GDM1 (cell line): ENCODE data around the gene CFAP251.
"Not testable (repeated sequence)": the region's sequence is repeated elsewhere in the genome, so short reads cannot be mapped to it uniquely, and the experiment has no call there.

Experiments
- DNase-seq: peaks from one replicate; lab custom pipeline; 2025; lab: John Stamatoyannopoulos, UW

CFAP251 gene

DNA sequence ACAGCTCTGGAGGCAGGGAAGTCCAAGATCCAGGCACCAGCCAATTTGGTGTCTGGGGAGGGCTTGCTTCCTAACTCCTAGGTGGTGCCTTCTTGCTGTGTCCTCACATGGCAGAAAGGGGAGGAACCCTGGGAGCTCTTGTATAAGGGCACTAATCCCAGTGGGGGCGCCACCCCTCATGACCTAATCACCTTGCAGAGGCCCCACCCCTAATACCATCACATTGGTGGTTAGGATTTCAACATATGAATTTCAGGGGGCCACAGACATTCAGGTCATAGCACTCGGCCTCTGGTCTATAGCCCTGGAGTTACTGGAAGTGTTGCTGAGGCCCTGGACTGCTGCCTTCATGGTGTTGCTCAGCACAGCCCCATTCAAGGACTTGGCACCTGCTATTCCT, 15.2 kb upstream of the CFAP251 start:
- no peak for DNase-seq

DNA sequence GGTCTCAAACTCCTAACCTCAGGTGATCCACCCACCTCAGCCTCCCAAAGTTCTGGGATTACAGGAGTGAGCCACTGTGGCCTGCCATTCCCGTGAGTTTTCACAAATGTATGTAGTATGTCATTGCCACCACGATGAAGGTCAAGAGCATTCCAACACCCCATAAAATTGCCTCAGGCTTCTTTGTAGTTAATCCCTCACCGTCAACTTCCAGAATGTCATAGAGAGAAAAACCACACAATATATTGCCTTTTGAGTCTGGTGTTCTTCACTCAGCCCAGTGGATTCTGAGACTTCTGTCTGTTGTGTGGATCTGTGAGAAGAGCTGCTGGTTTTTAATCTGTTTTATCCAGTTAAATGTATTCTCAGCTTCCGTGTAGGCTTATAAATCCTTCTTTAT, 12.6 kb upstream of the CFAP251 start:
- DNase-seq, result no peak

DNA sequence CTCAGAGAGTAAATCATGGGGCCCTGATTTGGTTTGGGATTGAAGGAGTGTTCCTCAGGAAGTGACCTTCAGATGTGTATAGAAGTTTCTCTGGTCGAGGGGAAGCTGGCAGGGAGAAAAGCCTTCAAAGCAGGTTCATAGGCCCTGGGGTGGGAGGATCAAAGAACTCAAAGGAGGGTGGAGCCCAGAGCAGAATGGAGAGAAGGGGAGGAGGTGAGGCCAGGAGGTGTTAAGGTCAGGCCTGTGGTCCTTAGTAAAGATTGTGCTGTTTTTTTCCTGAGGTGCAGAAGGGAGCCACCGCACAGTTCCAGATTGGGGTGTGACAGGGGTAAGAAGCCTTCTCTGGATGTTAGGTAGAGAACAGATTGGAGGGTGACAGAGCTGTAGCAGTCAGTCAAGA, 9.7 kb upstream of the CFAP251 start:
- DNase-seq, result no peak

DNA sequence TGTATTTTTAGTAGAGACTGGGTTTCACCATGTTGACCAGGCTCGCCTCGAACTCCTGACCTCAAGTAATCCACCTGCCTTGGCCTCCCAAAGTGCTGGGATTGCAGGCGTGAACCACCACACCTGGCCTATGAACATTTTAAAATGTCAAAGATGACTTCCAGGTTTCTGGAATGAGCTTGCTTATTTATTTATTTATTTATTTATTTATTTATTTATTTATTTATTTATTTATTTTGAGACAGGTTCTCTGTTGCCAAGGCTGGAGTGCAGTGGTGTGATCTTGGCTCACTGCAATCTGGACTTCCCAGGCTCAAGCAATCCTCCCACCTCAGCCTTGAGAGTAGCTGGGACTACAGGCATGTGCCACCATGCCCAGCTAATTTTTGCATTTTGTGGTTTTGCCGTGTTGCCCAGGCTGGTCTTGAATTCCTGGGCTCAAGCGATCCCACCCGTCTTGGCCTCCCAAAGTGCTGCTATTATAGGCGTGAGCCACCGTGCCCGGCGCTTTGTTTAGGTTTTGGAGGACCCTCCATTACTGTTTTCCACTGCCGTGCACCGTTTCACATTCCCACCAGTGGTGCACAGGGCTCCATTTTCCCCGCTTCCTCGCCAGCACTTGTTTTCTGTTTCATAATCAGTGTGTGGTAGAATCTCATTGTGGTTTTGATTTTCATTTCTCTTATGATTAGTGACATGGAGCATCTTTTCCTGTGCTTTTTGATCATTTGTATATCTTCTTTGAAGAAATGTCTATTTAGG, 6.4 kb upstream of the CFAP251 start:
- no peak for DNase-seq

DNA sequence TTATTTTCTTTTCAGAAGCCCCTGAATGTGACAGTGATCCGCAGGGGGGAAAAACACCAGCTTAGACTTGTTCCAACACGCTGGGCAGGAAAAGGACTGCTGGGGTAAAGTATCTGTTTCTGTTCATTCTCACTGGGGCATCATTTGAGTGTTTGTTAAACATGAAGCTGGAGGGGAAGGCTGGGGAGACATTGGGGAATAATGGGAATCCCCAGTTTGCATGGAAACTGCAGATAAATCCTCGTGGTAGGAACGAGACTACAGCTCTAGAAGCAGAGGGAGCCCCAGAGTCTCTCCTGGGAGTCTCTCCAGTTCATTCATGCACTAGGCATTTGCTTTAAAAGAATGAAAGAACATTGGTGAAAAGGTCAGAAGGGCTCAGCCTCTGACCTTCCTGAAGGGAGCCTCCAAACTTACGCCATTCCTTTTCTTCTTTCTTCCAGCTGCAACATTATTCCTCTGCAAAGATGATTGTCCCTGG, 2.5 kb upstream of the CFAP251 start:
- DNase-seq, result no peak

DNA sequence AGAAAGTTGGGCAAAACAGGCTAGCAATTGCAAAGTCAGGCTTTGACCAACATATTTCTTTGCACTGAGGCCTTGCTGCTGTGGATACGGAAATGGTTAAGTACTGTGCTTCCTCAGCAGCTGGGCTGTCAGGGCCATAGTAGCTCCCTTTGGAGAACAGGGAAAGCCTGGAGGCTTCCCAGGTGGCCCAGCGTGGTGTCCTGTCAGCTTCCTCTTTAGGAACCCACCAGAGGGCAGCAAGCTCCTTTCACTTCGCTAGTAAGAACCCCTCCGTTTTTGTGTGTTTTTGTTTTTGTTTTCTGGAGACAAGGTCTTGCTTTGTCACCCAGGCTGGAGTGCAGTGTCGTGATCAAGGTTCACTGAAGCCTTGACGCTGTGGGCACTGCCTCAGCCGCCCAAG, 1.7 kb upstream of the CFAP251 start:
- DNase-seq, result no peak

DNA sequence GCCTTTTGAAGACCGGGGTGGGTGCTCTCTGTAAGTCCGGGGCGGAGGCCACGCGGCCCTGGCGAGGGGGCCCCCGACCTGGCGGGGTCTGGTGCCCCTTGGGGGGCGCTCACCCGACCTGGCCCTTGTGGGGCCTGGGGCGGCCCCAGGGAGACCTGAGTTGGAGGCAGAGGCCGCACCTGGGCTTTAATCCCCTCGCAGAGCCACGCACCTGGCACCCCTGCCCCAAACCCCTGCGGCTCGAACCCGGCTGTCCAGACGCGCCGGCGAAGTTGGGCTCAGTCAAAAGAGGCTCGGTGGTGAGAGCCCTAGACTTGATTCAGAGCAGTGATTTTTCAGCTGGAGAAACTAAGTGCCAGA, 267 bp downstream of the CFAP251 start:
- DNase-seq, result no peak

DNA sequence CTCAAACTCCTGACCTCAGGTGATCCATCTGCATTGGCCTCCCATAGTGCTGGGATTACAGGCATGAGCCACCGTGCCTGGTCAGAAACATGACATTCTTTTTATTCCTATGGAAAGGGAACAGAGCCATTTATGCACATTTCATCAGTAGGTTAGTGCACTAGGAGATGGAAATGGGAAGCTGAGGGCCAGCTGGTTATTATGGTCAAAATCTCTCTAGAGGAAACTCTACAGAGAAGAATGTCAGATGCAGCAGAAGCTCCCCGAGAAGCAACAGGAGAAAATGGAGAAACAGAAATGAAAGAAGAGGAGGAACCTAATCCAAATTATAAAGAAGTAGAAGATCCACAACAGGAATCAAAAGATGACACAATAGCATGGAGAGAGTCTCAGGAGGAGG, 2.7 kb downstream of the CFAP251 start:
- no peak for DNase-seq

DNA sequence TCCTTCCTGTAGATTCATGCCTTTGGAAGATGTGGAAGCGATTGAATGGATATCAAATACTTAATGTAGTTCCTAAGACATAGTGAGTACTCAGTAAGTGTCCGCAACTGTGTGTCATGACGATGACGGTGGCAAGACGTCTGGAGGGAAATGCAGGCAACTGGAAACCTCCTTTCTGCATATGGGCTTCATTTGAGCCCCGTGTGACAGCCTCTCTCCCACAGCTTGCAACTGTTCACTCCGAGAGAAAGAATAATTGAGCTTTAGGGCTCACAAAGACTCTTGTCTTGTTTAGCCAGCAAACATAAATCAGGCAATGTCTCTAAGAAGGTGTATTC, 6.9 kb downstream of the CFAP251 start:
- no peak for DNase-seq

DNA sequence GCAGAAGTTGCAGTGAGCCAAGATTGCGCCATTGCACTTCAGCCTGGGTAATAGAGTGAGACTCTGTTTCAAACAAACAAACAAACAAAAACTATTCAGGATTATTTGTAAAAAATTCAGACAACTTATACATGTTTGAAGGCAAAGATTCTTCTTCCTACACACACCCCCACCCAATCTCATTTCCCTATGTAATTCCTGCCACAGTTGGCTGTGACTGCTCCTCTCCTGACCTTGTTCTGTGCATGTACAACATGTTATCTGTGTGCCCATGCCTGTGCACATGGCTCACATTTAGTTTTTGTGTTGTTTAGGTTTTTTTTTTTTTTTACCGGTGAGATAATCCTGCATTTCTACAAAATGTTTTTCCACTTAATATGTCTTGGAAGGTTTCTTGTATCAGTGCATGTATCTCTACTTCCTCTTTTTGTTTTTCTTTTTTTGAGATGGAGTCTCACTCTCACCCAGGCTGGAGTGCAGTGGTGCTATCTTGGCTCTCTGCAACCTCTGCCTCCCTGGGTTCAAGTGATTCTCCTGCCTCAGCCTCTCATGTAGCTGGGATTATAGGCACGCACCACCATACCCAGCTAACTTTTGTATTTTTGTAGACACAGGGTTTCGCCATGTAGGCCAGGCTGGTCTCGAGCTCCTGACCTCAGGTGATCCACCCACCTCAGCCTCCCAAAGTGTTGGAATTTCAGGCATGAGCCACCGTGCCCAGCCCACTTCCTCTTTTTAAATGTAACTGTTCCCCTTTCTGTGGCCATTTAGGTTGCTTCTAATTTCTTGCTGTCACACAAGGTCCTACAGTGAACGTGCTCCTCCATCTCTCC, 8.7 kb downstream of the CFAP251 start:
- DNase-seq, result peak; percentile 55

DNA sequence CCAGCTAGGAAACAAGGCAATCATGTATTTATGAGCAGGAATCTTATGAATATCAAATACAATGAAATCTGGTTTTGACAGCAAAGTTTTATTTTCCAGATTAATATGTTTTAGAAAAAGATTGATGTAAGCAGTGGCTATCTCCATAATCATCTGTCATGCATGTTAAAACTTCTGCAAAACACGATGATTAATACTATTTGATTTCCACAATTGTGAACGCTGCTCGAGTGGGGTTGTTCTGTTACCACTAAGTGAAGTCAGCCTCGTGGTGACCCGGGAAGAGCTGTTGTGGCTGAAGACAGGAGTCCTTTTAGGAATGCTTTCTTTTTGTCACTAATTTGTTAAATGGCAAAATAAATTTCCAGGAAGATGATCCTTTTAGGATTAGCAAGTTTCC, 9.4 kb downstream of the CFAP251 start:
- DNase-seq, result no peak

DNA sequence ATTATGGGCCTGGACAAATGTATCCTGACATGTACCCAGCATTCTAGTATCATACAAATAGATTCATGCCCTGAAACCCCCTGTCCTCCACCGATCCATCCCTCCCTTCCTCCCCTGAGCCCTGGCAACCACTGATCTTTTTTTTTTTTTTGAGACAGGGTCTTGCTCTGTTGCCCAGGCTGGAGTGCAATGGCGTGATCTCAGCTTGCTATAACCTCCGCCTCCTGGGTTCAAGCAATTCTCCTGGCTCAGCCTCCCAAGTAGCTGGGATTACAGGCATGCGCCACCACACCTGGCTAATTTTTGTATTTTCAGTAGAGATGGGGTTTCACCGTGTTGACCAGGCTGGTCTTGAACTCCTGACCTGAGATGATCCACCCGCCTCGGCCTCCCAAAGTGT, 11.2 kb downstream of the CFAP251 start:
- not testable (repeated sequence) for DNase-seq

DNA sequence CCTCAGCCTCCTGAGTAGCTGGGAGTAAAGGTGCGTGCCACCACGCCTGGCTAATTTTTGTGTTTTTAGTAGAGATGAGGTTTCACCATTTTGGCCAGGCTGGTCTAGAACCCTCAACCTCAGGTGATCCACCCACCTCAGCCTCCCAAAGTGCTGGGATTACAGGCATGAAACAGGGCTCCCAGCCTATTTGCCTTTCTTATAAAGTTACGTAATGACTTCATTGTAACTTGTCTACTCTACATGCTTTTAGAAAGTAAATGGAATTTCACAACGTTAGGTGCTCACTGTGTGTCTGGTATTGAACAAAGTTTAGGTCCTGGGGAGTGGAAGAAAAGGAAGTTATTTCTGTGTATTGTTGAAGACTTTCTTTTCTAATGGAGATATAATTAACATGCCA, 12.5 kb downstream of the CFAP251 start:
- DNase-seq, result no peak

DNA sequence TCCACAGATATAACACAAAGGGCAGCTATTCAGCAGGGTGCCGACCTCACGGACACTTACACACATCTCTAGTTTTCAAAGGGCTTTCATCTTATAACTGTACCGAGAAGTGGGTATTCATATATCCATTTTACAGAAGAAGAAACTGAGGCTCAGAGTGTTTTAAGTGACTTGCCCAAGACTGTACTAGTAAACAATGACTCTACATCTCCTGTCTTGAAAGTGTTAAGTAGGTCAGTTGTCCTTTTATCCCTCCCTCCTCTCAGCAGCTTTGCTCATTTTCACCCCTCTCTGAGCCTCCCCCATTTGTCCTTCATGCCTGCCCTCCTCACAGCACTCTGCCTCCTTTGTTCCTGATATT, 13.8 kb downstream of the CFAP251 start:
- DNase-seq, result no peak

DNA sequence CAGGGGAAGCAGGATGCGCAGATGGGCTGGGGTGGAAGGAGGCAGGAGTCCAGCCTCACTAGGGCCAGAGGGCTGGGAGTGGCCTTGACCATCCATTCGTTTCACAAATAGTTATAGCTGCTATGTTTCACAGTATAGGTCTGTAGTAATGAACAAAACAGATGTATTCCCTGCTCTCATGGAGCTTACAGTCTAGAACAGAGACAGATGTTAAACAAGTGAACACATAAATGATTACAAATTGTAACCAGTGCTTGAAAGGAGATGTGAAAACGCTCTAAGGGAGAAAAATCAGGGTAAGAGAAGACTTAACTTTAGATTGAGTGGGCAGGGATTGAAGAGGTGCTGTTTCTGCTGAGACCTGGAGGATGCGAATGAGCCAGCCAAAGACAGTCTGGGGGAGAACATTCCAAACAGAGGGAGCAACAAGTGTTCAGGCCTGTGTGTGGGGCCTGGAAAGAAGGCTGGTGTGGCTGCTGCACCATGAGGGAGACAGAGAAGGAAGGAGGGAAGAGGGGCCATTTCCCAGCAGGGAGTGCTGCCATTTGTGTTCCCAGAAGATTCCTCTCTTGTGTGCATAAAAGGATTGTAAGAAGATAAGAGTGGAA, 14.6 kb downstream of the CFAP251 start:
- no peak for DNase-seq

DNA sequence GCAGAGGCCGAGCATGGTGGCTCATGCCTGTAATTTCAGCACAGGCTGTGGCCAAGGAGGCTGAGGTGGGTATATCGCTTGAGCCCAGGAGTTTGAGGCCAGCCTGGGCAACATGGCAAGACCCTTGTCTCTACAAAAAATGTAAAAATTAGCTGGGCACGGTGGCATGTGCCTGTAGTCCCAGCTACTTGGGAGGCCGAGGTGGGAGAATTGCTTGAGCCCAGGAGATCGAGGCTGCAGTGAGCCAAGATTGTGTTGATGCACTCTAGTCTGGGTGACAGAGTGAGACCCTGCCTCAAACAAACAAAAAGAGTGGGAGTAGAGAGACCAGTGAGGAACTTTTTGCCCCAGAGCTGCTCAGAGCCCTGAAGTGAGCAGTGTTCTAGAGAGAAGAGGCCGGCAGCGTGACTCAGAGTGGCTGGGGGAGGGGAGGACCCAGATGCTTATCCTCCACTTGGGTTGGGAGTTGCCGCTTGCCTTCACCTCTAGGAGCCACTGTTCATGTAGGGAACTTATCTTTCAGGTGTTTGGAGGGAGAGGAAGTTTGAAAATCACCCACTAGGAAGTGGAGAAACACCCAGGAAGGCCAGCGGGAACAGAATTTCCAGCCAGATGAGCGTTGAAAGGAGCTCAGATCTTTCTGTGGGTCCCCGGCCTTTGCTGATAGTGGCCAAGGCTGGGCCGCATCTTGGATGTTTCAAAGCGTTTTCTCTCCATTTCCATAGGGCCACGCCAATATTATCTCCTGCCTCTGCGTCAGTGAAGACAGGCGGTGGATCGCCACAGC, 15.3 kb downstream of the CFAP251 start:
- DNase-seq, result no peak

DNA sequence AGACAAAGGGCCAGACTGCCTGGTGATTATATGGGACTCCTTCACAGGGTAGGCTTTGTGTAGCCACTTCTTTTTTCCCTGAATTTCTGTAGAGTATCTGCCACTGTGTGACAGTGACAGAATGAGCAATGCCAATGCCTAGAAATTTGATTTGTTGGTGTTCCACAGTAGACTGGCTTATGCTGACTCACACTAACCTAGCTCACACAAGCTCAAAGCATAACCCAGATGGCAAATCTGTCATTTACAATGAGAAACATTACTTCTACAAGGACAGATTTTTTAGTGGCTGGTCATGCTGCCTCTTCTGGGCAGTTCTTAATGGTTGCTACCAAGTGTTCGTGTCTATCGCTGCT, 15.9 kb downstream of the CFAP251 start:
- DNase-seq, result no peak

DNA sequence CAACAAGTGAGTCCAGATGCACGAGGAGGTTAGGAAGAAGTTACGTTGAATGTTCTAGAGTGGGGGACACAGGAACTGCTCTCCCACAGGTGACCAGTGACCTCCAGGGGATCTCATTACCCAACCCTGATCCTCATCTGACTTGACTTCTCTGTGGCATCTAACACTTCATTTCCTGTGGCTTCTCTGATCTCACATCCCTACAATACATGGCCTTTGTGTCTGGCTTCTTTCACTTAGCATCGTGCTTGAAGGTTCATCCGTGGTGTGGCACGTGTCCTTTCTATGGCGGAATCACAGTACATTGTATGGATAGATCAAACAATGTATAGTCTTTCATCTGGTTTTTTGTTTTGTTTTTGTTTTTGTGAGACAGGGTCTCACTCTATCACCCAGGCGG, 19.3 kb downstream of the CFAP251 start:
- no peak for DNase-seq

DNA sequence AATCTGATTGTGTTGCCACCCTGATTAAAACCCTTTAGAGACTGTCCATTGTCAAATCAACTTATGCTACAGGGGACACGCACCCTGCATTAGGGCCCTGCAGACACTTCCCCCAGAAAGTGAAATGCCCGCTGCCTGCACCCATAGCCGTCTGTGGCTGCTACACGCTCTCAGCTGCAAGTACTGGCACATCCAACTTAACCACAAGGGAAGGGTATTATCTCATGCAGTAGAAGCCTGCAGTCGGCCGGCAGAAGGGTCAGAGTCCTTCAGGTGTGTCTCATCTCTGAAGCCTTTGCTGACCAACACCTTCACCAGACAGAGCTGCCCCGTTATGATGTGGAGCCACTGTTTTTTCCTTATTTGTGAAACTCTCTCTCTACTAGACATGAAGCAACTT, 20.8 kb downstream of the CFAP251 start:
- no peak for DNase-seq

DNA sequence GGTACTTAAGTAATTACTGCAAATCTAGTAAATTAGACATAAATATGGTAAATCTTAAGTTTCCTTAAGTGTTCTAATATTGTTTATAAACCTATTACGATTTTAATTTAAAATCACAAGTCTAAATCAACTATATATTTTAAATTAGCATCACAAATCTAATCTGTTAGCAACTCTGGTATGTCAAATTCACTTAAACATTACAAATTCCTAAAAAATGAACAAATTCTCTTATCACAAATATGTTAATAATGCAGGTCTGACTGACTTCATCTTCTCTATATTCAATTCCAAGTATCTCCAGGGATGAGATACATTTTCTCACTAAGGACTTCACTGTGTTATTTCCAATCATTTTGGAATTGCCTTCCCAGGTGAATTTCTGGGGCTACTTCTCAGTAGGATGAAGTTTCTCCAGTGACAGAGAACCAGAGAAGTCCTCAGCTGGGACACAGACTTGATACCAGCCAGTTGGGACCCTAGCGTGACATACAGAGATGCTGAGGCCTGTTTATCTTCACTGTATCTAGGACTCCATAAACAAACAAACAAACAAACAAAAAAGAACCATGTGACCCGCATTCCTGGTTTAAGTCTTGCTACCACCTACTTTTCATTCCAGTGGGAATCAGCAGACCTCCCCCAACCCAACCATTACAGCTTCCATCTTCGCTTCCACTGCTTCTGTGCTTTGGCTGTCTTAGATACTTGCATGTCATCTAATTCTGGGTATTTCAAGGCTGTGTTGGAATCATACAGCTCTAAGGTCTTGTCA, 21.8 kb downstream of the CFAP251 start:
- no peak for DNase-seq

DNA sequence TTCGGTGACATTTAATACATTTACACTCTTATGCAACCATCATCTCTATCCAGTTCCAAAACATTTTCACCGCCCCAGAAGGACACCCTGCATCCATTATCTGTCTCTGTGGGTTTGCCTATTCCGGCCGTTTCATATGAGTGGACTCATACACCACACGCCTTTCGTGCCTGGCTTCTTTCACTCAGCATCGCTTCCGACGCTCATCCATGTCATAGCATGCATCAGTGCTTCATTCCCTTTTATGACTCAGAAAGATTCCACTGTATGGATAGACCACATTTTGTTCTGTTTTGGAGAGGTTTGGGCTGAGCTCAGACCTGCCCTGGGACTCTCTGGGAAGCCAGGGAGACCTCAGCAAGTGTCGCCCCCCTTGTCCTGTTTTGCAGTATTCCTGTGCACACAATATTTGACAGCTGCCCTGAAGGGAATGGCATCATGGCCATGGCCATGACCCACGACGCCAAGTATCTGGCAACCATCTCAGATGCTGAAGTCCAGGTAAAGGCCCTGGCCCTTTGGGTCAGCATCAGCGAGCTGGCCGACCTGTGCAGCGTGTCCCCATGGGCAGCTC, 23.8 kb downstream of the CFAP251 start:
- no peak for DNase-seq
